IMR-90 (cell line): ENCODE data around the gene ANO4. TPM values are rescaled to one million over a fixed set of nuclear protein-coding genes. Genes with fewer than 3 reads are reported as not detected.

Experiments
- ATAC-seq: fragments of 200-7000 bp; cut with Tn5 transposase; 2 replicates; pipeline ENCODE4 v1.9.1; 2020; ENCODE audit warnings: low read depth, mild to moderate bottlenecking, moderate library complexity
- BruUV-seq: library from RNA; stranded (reverse); fragments of 400-500 nt; replicated peaks from 2 replicates; lab custom pipeline; 2021; lab: Mats Ljungman, UMichigan
- CTCF ChIA-PET: fragments of 300-600 bp; formaldehyde crosslinking; extraction: SDS; loops from one replicate; lab custom pipeline; 2021; ENCODE audit warnings: antibody characterized with exemption; lab: Yijun Ruan, JAX
- POLR2A ChIA-PET: fragments of 300-600 bp; sonication (Branson Sonifier 250); formaldehyde crosslinking; loops from one replicate; lab custom pipeline; 2022; ENCODE audit warnings: antibody characterized with exemption; ENCODE audit not compliant: unreplicated experiment; lab: Charles Lee
- DNase-seq: peaks from one replicate; pipeline ENCODE4 v3.0.0; 2013
- H2AFZ ChIP-seq: replicated peaks from 2 replicates; pipeline ENCODE3; 2013; ENCODE audit warnings: low read length, mild to moderate bottlenecking; ENCODE audit not compliant: poor library complexity
- H2AK5ac ChIP-seq: 2 replicates; pipeline ENCODE4 v1.6.1; 2013; ENCODE audit warnings: low read depth, low read length, inconsistent platforms
- H2AK9ac ChIP-seq: replicated peaks from 2 replicates; pipeline ENCODE3; 2013; ENCODE audit warnings: mild to moderate bottlenecking, low read depth, low read length, moderate library complexity; ENCODE audit not compliant: poor library complexity
- H2BK120ac ChIP-seq: 2 replicates; pipeline ENCODE4 v1.6.1; 2013; ENCODE audit warnings: low read depth, low read length, inconsistent platforms
- H2BK15ac ChIP-seq: 3 replicates; pipeline ENCODE4 v1.6.1; 2013; ENCODE audit warnings: low read depth, low read length, inconsistent platforms
- H2BK20ac ChIP-seq: 2 replicates; pipeline ENCODE4 v1.6.1; 2013; ENCODE audit warnings: low read depth, mild to moderate bottlenecking, inconsistent platforms, low read length, moderate library complexity
- H2BK5ac ChIP-seq: 2 replicates; pipeline ENCODE4 v1.6.1; 2013; ENCODE audit warnings: mild to moderate bottlenecking, low read depth, low read length, inconsistent platforms; ENCODE audit not compliant: poor library complexity, severe bottlenecking
- H3K14ac ChIP-seq: replicated peaks from 2 replicates; pipeline ENCODE4 v1.6.1; 2013; ENCODE audit warnings: low read depth, low read length, inconsistent platforms
- H3K18ac ChIP-seq: 2 replicates; pipeline ENCODE4 v1.6.1; 2013; ENCODE audit warnings: low read depth, low read length, control low read depth
- H3K23ac ChIP-seq: 2 replicates; pipeline ENCODE4 v1.6.1; 2013; ENCODE audit warnings: low read depth, low read length, inconsistent platforms
- H3K27ac ChIP-seq: 2 replicates; pipeline ENCODE4 v1.5.1; 2013; ENCODE audit warnings: mild to moderate bottlenecking, control low read depth, low read length; ENCODE audit not compliant: insufficient read depth
- H3K27me3 ChIP-seq: 2 replicates; pipeline ENCODE4 v1.6.1; 2013; ENCODE audit warnings: low read length; ENCODE audit not compliant: control insufficient read depth, insufficient read depth
- H3K36me3 ChIP-seq: 2 replicates; pipeline ENCODE4 v1.6.1; 2013; ENCODE audit warnings: low read length, mixed read lengths; ENCODE audit not compliant: control insufficient read depth, insufficient read depth
- H3K4ac ChIP-seq: 2 replicates; pipeline ENCODE4 v1.6.1; 2013; ENCODE audit warnings: low read depth, low read length, inconsistent platforms
- H3K4me1 ChIP-seq: 2 replicates; pipeline ENCODE4 v1.6.1; 2013; ENCODE audit warnings: low read length, mixed read lengths; ENCODE audit not compliant: control insufficient read depth, insufficient read depth
- H3K4me2 ChIP-seq: 2 replicates; pipeline ENCODE4 v1.6.1; 2013; ENCODE audit warnings: low read depth, mild to moderate bottlenecking, control low read depth, low read length, moderate library complexity
- H3K4me3 ChIP-seq: 2 replicates; pipeline ENCODE4 v1.5.1; 2013; ENCODE audit warnings: low read depth, mild to moderate bottlenecking, control low read depth, low read length, moderate library complexity; ENCODE audit not compliant: insufficient read depth
- H3K56ac ChIP-seq: 2 replicates; pipeline ENCODE4 v1.6.1; 2013; ENCODE audit warnings: low read length, inconsistent platforms; ENCODE audit not compliant: insufficient read depth; ENCODE audit errors: extremely low read depth
- H3K79me1 ChIP-seq, 2 experiments: 2 replicates each; pipeline ENCODE4 v1.6.1; 2013; ENCODE audit warnings: low read length in 2 of 2, inconsistent platforms in 1 of 2, low read depth in 1 of 2
- H3K9ac ChIP-seq: 2 replicates; pipeline ENCODE4 v1.6.1; 2013; ENCODE audit warnings: low read depth, low read length, control low read depth
- H3K9me1 ChIP-seq: 2 replicates; pipeline ENCODE4 v1.6.1; 2013; ENCODE audit warnings: low read length, inconsistent platforms; ENCODE audit not compliant: insufficient read depth
- H3K9me3 ChIP-seq: 2 replicates; pipeline ENCODE4 v1.6.1; 2013; ENCODE audit warnings: low read length; ENCODE audit not compliant: control insufficient read depth, insufficient read depth
- H4K20me1 ChIP-seq: 2 replicates; pipeline ENCODE4 v1.6.1; 2013; ENCODE audit warnings: low read length, inconsistent platforms; ENCODE audit not compliant: insufficient read depth
- H4K5ac ChIP-seq: 2 replicates; pipeline ENCODE4 v1.6.1; 2013; ENCODE audit warnings: mild to moderate bottlenecking, low read depth, low read length, control low read depth
- H4K8ac ChIP-seq, 2 experiments: 2 replicates each; pipeline ENCODE4 v1.6.1; 2013; ENCODE audit warnings: low read depth in 2 of 2, low read length in 2 of 2, control low read depth in 1 of 2, inconsistent platforms in 1 of 2
- H4K91ac ChIP-seq: 2 replicates; pipeline ENCODE4 v1.6.1; 2013; ENCODE audit warnings: low read depth, low read length, inconsistent platforms; ENCODE audit not compliant: insufficient read depth
- BHLHE40 ChIP-seq: fragments of 150-350 bp; IDR thresholded peaks from 2 replicates; pipeline ENCODE4 v1.6.1; 2016; ENCODE audit warnings: mild to moderate bottlenecking, low read depth, low read length
- CEBPB ChIP-seq: IDR thresholded peaks from 2 replicates; pipeline ENCODE4 v1.6.1; 2012; ENCODE audit warnings: low read depth, low read length, improper control_type of control experiment
- CHD1 ChIP-seq: IDR thresholded peaks from 2 replicates; pipeline ENCODE4 v1.6.1; 2012; ENCODE audit warnings: low read depth, low read length, improper control_type of control experiment
- FOS ChIP-seq: fragments of 150-350 bp; IDR thresholded peaks from 2 replicates; pipeline ENCODE4 v1.6.1; 2016; ENCODE audit warnings: low read depth, low read length
- MAFK ChIP-seq: IDR thresholded peaks from 2 replicates; pipeline ENCODE4 v1.6.1; 2012; ENCODE audit warnings: low read depth, low read length, improper control_type of control experiment
- MAZ ChIP-seq: IDR thresholded peaks from 2 replicates; pipeline ENCODE4 v1.6.1; 2012; ENCODE audit warnings: low read depth, mild to moderate bottlenecking, low read length, improper control_type of control experiment, moderate library complexity, borderline replicate concordance
- MXI1 ChIP-seq: IDR thresholded peaks from 2 replicates; pipeline ENCODE4 v1.6.1; 2012; ENCODE audit warnings: low read depth, mild to moderate bottlenecking, low read length, moderate library complexity, borderline replicate concordance
- NFE2L2 ChIP-seq: fragments of 150-350 bp; IDR thresholded peaks from 2 replicates; pipeline ENCODE4 v1.6.1; 2016; ENCODE audit warnings: low read depth, mild to moderate bottlenecking, low read length
- POLR2A ChIP-seq: IDR thresholded peaks from 2 replicates; pipeline ENCODE4 v1.6.1; 2012; ENCODE audit warnings: mild to moderate bottlenecking, low read depth, low read length
- RAD21 ChIP-seq: IDR thresholded peaks from 2 replicates; pipeline ENCODE4 v1.6.1; 2012; ENCODE audit warnings: low read length, improper control_type of control experiment
- RCOR1 ChIP-seq: IDR thresholded peaks from 2 replicates; pipeline ENCODE4 v1.6.1; 2012; ENCODE audit warnings: mild to moderate bottlenecking, low read length, improper control_type of control experiment; ENCODE audit not compliant: insufficient replicate concordance
- RFX5 ChIP-seq: IDR thresholded peaks from 2 replicates; pipeline ENCODE4 v1.8.0; 2012; ENCODE audit warnings: low read depth, mild to moderate bottlenecking, low read length, moderate library complexity
- WGBS, 2 experiments: methylation state at CpG; one replicate each; pipeline versions ENCODE4 v1.1.5 to v1.1.7; 2013; ENCODE audit warnings: missing lambda C conversion rate in 2 of 2; ENCODE audit not compliant: insufficient read length in 1 of 2; ENCODE audit errors: extremely low coverage in 2 of 2; 5-methylcytosine and 5-hydroxymethylcytosine counted together
- dilution Hi-C: fragments of 300-500 bp; cut with HindIII; formaldehyde crosslinking; loops from one replicate; pipeline ENCODE4 v1.14.3; 2018; ENCODE audit warnings: low sequenced_read_pairs; ENCODE audit not compliant: unreplicated experiment
- in situ Hi-C: fragments of 300-500 bp; cut with MboI; formaldehyde crosslinking; loops from 3 replicates; pipeline ENCODE4 v1.14.3; 2019; ENCODE audit warnings: low sequenced_read_pairs, inconsistent platforms, mixed read lengths
- intact Hi-C: fragments of 100-400 bp; cut with micrococcal nuclease; formaldehyde crosslinking; loops from 2 replicates; pipeline ENCODE4 v1.10.0; 2022
- polyA plus RNA-seq, 3 experiments: library from polyadenylated mRNA; depleted of rRNA; stranded (reverse); fragments of >200 nt; gene quantifications; 2 replicates each; pipeline ENCODE4 v1.2.3, GENCODE V29; 2012; ENCODE audit warnings: low replicate concordance in 1 of 3
- total RNA-seq: library from RNA; depleted of rRNA; stranded (reverse); fragments of >200 nt; gene quantifications from 2 replicates; pipeline ENCODE4 v1.2.3, GENCODE V29; 2012
- TF ChIP-seq, protein P1 (sequence below): fragments of 150-350 bp; IDR thresholded peaks from 2 replicates; pipeline ENCODE4 v1.6.1; 2017; ENCODE audit warnings: mild to moderate bottlenecking, antibody characterized with exemption, low read length, low read depth
- TF ChIP-seq, protein P2 (sequence below): conservative IDR thresholded peaks from 2 replicates; pipeline ENCODE4 v1.5.1; 2012; ENCODE audit warnings: mild to moderate bottlenecking, low read depth, low read length, improper control_type of control experiment

The ANO4 gene
- total and polyA plus RNA-seq, 2 of the 4 experiments (the other 2 are of a cell fraction): 4.7 to 10.2 TPM

DNA sequence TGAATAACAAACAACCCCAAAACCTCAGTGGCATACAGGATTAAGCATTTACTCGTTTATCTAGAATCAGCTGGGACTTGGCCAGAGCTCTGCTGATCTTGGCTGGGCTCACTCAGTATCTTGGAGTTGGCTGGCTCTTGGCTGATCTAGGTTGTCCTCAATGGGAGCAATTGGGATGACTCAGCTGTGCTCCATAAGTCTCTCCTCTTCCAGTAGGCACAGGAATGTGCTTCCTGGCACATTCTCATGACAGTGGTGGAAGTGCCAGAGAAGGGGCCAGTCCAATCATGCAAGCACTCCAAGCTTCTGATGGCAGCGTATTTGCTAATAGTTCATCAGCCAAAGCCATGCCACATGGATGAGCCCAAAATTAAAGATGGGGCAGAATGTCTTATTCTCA, 41.7 kb upstream of the ANO4 start:
- intact Hi-C loops (no loop called here), in situ Hi-C loops (no loop called here), dilution Hi-C loops (no loop called here)
- Histone ChIP-seq H2AFZ (no peak overlapping the region), H3K9me3 (peaks cover 3% of the 10 kb centered on the region), H4K8ac (no peak overlapping the region), H4K20me1 (no peaks in the 10 kb centered on the region), H3K4me3 (no peak overlapping the region), H2BK15ac (no peak overlapping the region), H3K9me1 (no peaks in the 10 kb centered on the region), H3K4me2 (no peak overlapping the region), H3K4ac (no peak overlapping the region), H3K27me3 (no peaks in the 10 kb centered on the region), H2BK20ac (no peak overlapping the region), H2BK120ac (no peak overlapping the region), H2BK5ac (no peak overlapping the region), H2AK5ac (no peak overlapping the region), H3K56ac (no peak overlapping the region), H3K79me1 (no peaks in the 10 kb centered on the region), H4K5ac (no peak overlapping the region), H2AK9ac (no peak overlapping the region), H3K23ac (no peak overlapping the region), H3K9ac (no peak overlapping the region), H3K14ac (no peak overlapping the region), H3K18ac (no peak overlapping the region), H3K27ac (no peak overlapping the region), H4K91ac (no peak overlapping the region), H3K4me1 (no peaks in the 10 kb centered on the region), H3K36me3 (no peaks in the 10 kb centered on the region)
- no peak for TF ChIP-seq RCOR1
- no peak for TF ChIP-seq MAZ
- TF ChIP-seq RFX5: no peak
- TF ChIP-seq, protein P1, sequence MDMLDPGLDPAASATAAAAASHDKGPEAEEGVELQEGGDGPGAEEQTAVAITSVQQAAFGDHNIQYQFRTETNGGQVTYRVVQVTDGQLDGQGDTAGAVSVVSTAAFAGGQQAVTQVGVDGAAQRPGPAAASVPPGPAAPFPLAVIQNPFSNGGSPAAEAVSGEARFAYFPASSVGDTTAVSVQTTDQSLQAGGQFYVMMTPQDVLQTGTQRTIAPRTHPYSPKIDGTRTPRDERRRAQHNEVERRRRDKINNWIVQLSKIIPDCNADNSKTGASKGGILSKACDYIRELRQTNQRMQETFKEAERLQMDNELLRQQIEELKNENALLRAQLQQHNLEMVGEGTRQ: no peak
- TF ChIP-seq FOS: no peak
- TF ChIP-seq BHLHE40: no peak
- no peak for TF ChIP-seq NFE2L2
- no peak for TF ChIP-seq RAD21
- TF ChIP-seq POLR2A: no peak
- TF ChIP-seq MAFK: no peak
- TF ChIP-seq, protein P2, sequence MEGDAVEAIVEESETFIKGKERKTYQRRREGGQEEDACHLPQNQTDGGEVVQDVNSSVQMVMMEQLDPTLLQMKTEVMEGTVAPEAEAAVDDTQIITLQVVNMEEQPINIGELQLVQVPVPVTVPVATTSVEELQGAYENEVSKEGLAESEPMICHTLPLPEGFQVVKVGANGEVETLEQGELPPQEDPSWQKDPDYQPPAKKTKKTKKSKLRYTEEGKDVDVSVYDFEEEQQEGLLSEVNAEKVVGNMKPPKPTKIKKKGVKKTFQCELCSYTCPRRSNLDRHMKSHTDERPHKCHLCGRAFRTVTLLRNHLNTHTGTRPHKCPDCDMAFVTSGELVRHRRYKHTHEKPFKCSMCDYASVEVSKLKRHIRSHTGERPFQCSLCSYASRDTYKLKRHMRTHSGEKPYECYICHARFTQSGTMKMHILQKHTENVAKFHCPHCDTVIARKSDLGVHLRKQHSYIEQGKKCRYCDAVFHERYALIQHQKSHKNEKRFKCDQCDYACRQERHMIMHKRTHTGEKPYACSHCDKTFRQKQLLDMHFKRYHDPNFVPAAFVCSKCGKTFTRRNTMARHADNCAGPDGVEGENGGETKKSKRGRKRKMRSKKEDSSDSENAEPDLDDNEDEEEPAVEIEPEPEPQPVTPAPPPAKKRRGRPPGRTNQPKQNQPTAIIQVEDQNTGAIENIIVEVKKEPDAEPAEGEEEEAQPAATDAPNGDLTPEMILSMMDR: no peak
- TF ChIP-seq MXI1: no peak
- TF ChIP-seq CEBPB: no peak
- TF ChIP-seq CHD1: no peak
- ATAC-seq (no peak), DNase-seq (no peak)
- ChIA-PET CTCF (no interaction called here), POLR2A (no interaction called here)
- WGBS, 2 experiments: 83% methylated on average over 1 of the region's 2 CpGs; no CpG with 5 or more reads in 1 of the 2 experiments
- no TSS peak for BruUV-seq
